Measurements from ENCODE around the gene BASP1. TPM values are rescaled to one million over a fixed set of nuclear protein-coding genes. Genes with fewer than 3 reads are reported as not detected.
"Not testable (repeated sequence)": the region's sequence is repeated elsewhere in the genome, so short reads cannot be mapped to it uniquely, and the experiment has no call there.

The BASP1 gene
- total RNA-seq, 2 experiments from 2014 or later, result 0.40 to 0.94 TPM

- Mint-ChIP-seq H3K27me3 (no peaks in the 10 kb centered on the region), H3K36me3 (no peaks in the 10 kb centered on the region), H3K9me3 (no peaks in the 10 kb centered on the region), H3K27ac (no peak overlapping the region), H3K4me1 (no peaks in the 10 kb centered on the region), H3K4me3 (no peak overlapping the region)
- POLR2A ChIA-PET, result no interaction called here
- ATAC-seq (ENCODE audit: low read depth) (no peak), DNase-seq (no peak)
Observed at GRCh38 chr5:17258431-17258830, 41.0 kb downstream of the BASP1 start.

GRCh38 chr5:17259012-17259411 is 41.6 kb downstream of the BASP1 start:
- H3K36me3 Mint-ChIP-seq; ATAC-seq (ENCODE audit: low read depth); POLR2A ChIA-PET; H3K9me3 Mint-ChIP-seq; H3K4me3 Mint-ChIP-seq; DNase-seq; H3K27ac Mint-ChIP-seq; H3K4me1 Mint-ChIP-seq; H3K27me3 Mint-ChIP-seq: not testable (repeated sequence)

GRCh38 chr5:17259630-17260257 is 42.3 kb downstream of the BASP1 start:
- POLR2A ChIA-PET, result no interaction called here
- no peaks in the 10 kb centered on the region for H3K4me1 Mint-ChIP-seq
- H3K9me3 Mint-ChIP-seq, result no peaks in the 10 kb centered on the region
- no peak for ATAC-seq (ENCODE audit: low read depth)
- H3K27ac Mint-ChIP-seq, result no peak overlapping the region
- no peak overlapping the region for H3K4me3 Mint-ChIP-seq
- H3K27me3 Mint-ChIP-seq, result no peaks in the 10 kb centered on the region
- no peak for DNase-seq
- no peaks in the 10 kb centered on the region for H3K36me3 Mint-ChIP-seq

- H3K36me3 Mint-ChIP-seq, result no peaks in the 10 kb centered on the region
- DNase-seq (no peak), ATAC-seq (ENCODE audit: low read depth) (no peak)
- no peaks in the 10 kb centered on the region for H3K9me3 Mint-ChIP-seq
- no peaks in the 10 kb centered on the region for H3K27me3 Mint-ChIP-seq
- no peaks in the 10 kb centered on the region for H3K4me1 Mint-ChIP-seq
- no peak overlapping the region for H3K4me3 Mint-ChIP-seq
- H3K27ac Mint-ChIP-seq, result no peak overlapping the region
- POLR2A ChIA-PET, result no interaction called here
Observed at GRCh38 chr5:17260549-17260948, 43.1 kb downstream of the BASP1 start.

GRCh38 chr5:17261075-17261474 is 43.6 kb downstream of the BASP1 start:
- Mint-ChIP-seq H3K9me3 (no peaks in the 10 kb centered on the region), H3K27me3 (no peaks in the 10 kb centered on the region), H3K27ac (no peak overlapping the region), H3K36me3 (no peaks in the 10 kb centered on the region), H3K4me3 (no peak overlapping the region), H3K4me1 (no peaks in the 10 kb centered on the region)
- ATAC-seq (ENCODE audit: low read depth) (no peak), DNase-seq (no peak)
- POLR2A ChIA-PET, result no interaction called here

GRCh38 chr5:17265041-17265440 is 47.6 kb downstream of the BASP1 start:
- Mint-ChIP-seq H3K9me3 (no peaks in the 10 kb centered on the region), H3K4me3 (no peak overlapping the region), H3K4me1 (no peaks in the 10 kb centered on the region), H3K27ac (no peak overlapping the region), H3K36me3 (no peaks in the 10 kb centered on the region), H3K27me3 (no peaks in the 10 kb centered on the region)
- POLR2A ChIA-PET, result no interaction called here
- no peak for DNase-seq
- no peak for ATAC-seq (ENCODE audit: low read depth)

GRCh38 chr5:17267106-17267505 is 49.7 kb downstream of the BASP1 start:
- Mint-ChIP-seq H3K36me3 (no peaks in the 10 kb centered on the region), H3K4me3 (no peak overlapping the region), H3K4me1 (no peaks in the 10 kb centered on the region), H3K27ac (no peak overlapping the region), H3K9me3 (no peaks in the 10 kb centered on the region), H3K27me3 (no peaks in the 10 kb centered on the region)
- no peak for ATAC-seq (ENCODE audit: low read depth)
- no peak for DNase-seq
- POLR2A ChIA-PET, result no interaction called here

- no peak for ATAC-seq (ENCODE audit: low read depth)
- Mint-ChIP-seq H3K36me3 (no peaks in the 10 kb centered on the region), H3K4me3 (no peak overlapping the region), H3K27me3 (no peaks in the 10 kb centered on the region), H3K4me1 (no peaks in the 10 kb centered on the region), H3K27ac (no peak overlapping the region), H3K9me3 (no peaks in the 10 kb centered on the region)
- no peak for DNase-seq
- POLR2A ChIA-PET, result no interaction called here
Observed at GRCh38 chr5:17269201-17269600, 51.8 kb downstream of the BASP1 start.

- no peaks in the 10 kb centered on the region for H3K4me1 Mint-ChIP-seq
- H3K36me3 Mint-ChIP-seq, result no peaks in the 10 kb centered on the region
- no peak for DNase-seq
- no peaks in the 10 kb centered on the region for H3K9me3 Mint-ChIP-seq
- no peak overlapping the region for H3K27ac Mint-ChIP-seq
- H3K4me3 Mint-ChIP-seq, result no peak overlapping the region
- POLR2A ChIA-PET, result no interaction called here
- ATAC-seq (ENCODE audit: low read depth), result no peak
- no peaks in the 10 kb centered on the region for H3K27me3 Mint-ChIP-seq
Observed at GRCh38 chr5:17272111-17272510, 54.7 kb downstream of the BASP1 start.

GRCh38 chr5:17275289-17276158 is 58.1 kb downstream of the BASP1 start:
- POLR2A ChIA-PET, result no interaction called here
- no peak for DNase-seq
- no peak for ATAC-seq (ENCODE audit: low read depth)
- no peaks in the 10 kb centered on the region for H3K36me3 Mint-ChIP-seq
- no peaks in the 10 kb centered on the region for H3K9me3 Mint-ChIP-seq
- no peak overlapping the region for H3K27ac Mint-ChIP-seq
- no peaks in the 10 kb centered on the region for H3K4me1 Mint-ChIP-seq
- H3K4me3 Mint-ChIP-seq, result no peak overlapping the region
- H3K27me3 Mint-ChIP-seq, result no peaks in the 10 kb centered on the region

- Mint-ChIP-seq H3K27me3 (no peaks in the 10 kb centered on the region), H3K36me3 (no peaks in the 10 kb centered on the region), H3K27ac (no peak overlapping the region), H3K4me1 (no peaks in the 10 kb centered on the region), H3K9me3 (no peaks in the 10 kb centered on the region), H3K4me3 (no peak overlapping the region)
- ATAC-seq (ENCODE audit: low read depth) (no peak), DNase-seq (no peak)
- POLR2A ChIA-PET, result no interaction called here
Observed at GRCh38 chr5:17276445-17276844, 59.0 kb downstream of the BASP1 start.

- Mint-ChIP-seq H3K9me3 (peaks cover 2% of the 10 kb centered on the region), H3K4me1 (no peaks in the 10 kb centered on the region), H3K27ac (no peak overlapping the region), H3K4me3 (no peak overlapping the region), H3K36me3 (no peaks in the 10 kb centered on the region), H3K27me3 (no peaks in the 10 kb centered on the region)
- ATAC-seq (ENCODE audit: low read depth) (no peak), DNase-seq (no peak)
- POLR2A ChIA-PET, result no interaction called here
Observed at GRCh38 chr5:17277907-17278306, 60.5 kb downstream of the BASP1 start.

GRCh38 chr5:17278931-17279330 is 61.5 kb downstream of the BASP1 start:
- Mint-ChIP-seq H3K4me3 (no peak overlapping the region), H3K36me3 (no peaks in the 10 kb centered on the region)
- no peak for DNase-seq

GRCh38 chr5:17279487-17279886 is 62.1 kb downstream of the BASP1 start:
- H3K27me3 Mint-ChIP-seq, result no peaks in the 10 kb centered on the region
- peaks cover 2% of the 10 kb centered on the region for H3K9me3 Mint-ChIP-seq
- no peak overlapping the region for H3K4me3 Mint-ChIP-seq
- DNase-seq, result no peak
- ATAC-seq (ENCODE audit: low read depth), result no peak
- no peaks in the 10 kb centered on the region for H3K4me1 Mint-ChIP-seq
- no peak overlapping the region for H3K27ac Mint-ChIP-seq
- POLR2A ChIA-PET, result no interaction called here
- H3K36me3 Mint-ChIP-seq, result no peaks in the 10 kb centered on the region

More at GRCh38 chr5:17278931-17279330, 61.5 kb downstream of the BASP1 start:
- POLR2A ChIA-PET, result no interaction called here
- no peak for ATAC-seq (ENCODE audit: low read depth)
- Mint-ChIP-seq H3K27me3 (no peaks in the 10 kb centered on the region), H3K4me1 (no peaks in the 10 kb centered on the region), H3K9me3 (peaks cover 2% of the 10 kb centered on the region), H3K27ac (no peak overlapping the region)

Measured in activated naive CD8-positive, alpha-beta T cell treated with anti-CD3 and anti-CD28 coated beads, Interleukin-2, amount 10 ng/mL, durations not matched to agents 7 days and 5 days (primary cell).